Measurements from ENCODE around the gene SNX15. TPM values are rescaled to one million over a fixed set of nuclear protein-coding genes. Genes with fewer than 3 reads are reported as not detected.

SNX15 gene
- total RNA-seq, 1 donor from 2014 or later: 21.6 TPM

- Histone ChIP-seq H3K36me3 (ENCODE audit: control insufficient read depth, insufficient read depth, low read length) (peaks cover 1% of the 10 kb centered on the region), H3K4me3 (ENCODE audit: low read depth, low read length) (peak overlapping the region; percentile 76), H3K27me3 (ENCODE audit: control insufficient read depth, insufficient read depth, low read length) (no peaks in the 10 kb centered on the region)
- no peak for TF ChIP-seq CTCF (IDR thresholded peaks at IDR 0.05; ENCODE audit: insufficient read depth, low read length, poor library complexity, severe bottlenecking)
- DNase-seq (ENCODE audit: low read depth): no peak
Measured at GRCh38 chr11:65083134-65083833, 56.0 kb downstream of the SNX15 start.

- no peak for TF ChIP-seq CTCF (IDR thresholded peaks at IDR 0.05; ENCODE audit: insufficient read depth, low read length, poor library complexity, severe bottlenecking)
Measured at GRCh38 chr11:65083834-65084597, 56.8 kb downstream of the SNX15 start, which contains the start of the genes CDCA5 and ZFPL1. Gene CDCA5, minus strand, starts transcription at chr11:65084040. Its CDS starts 62 bp downstream, at chr11:65083978. Gene ZFPL1, plus strand, starts transcription at chr11:65084222. Its CDS starts 477 bp downstream, at chr11:65084699.

GRCh38 chr11:65084598-65085375, 57.5 kb downstream of the SNX15 start:
- TF ChIP-seq CTCF (IDR thresholded peaks at IDR 0.05; ENCODE audit: insufficient read depth, low read length, poor library complexity, severe bottlenecking): no peak
- Histone ChIP-seq H3K27me3 (ENCODE audit: control insufficient read depth, insufficient read depth, low read length) (no peaks in the 10 kb centered on the region), H3K36me3 (ENCODE audit: control insufficient read depth, insufficient read depth, low read length) (peaks cover 1% of the 10 kb centered on the region), H3K4me3 (ENCODE audit: low read depth, low read length) (peak overlapping the region; percentile 76)
- DNase-seq (ENCODE audit: low read depth): no peak

More at GRCh38 chr11:65083834-65084597, 56.8 kb downstream of the SNX15 start, which contains the start of the genes CDCA5 and ZFPL1:
- Histone ChIP-seq H3K4me3 (ENCODE audit: low read depth, low read length) (peak within 1 kb of the TSS; percentile 76), H3K36me3 (ENCODE audit: control insufficient read depth, insufficient read depth, low read length) (peaks cover 1% of the 10 kb centered on the region), H3K27me3 (ENCODE audit: control insufficient read depth, insufficient read depth, low read length) (no peaks in the 10 kb centered on the region)
- DNase-seq (ENCODE audit: low read depth): peak; percentile 73

GRCh38 chr11:65085446-65085845, 58.2 kb downstream of the SNX15 start:
- no peaks in the 10 kb centered on the region for H3K27me3 ChIP-seq (ENCODE audit: control insufficient read depth, insufficient read depth, low read length)
- no peak for DNase-seq (ENCODE audit: low read depth)
- peaks cover 1% of the 10 kb centered on the region for H3K36me3 ChIP-seq (ENCODE audit: control insufficient read depth, insufficient read depth, low read length)
- no peak overlapping the region for H3K4me3 ChIP-seq (ENCODE audit: low read depth, low read length)
- TF ChIP-seq CTCF (IDR thresholded peaks at IDR 0.05; ENCODE audit: insufficient read depth, low read length, poor library complexity, severe bottlenecking): no peak

GRCh38 chr11:65086809-65087208, 59.6 kb downstream of the SNX15 start:
- no peak for DNase-seq (ENCODE audit: low read depth)
- Histone ChIP-seq H3K36me3 (ENCODE audit: control insufficient read depth, insufficient read depth, low read length) (no peaks in the 10 kb centered on the region), H3K4me3 (ENCODE audit: low read depth, low read length) (no peak overlapping the region), H3K27me3 (ENCODE audit: control insufficient read depth, insufficient read depth, low read length) (no peaks in the 10 kb centered on the region)
- TF ChIP-seq CTCF (IDR thresholded peaks at IDR 0.05; ENCODE audit: insufficient read depth, low read length, poor library complexity, severe bottlenecking): no peak

All from kidney epithelial cell (primary cell).